GM23248 (cell line): Measurements from ENCODE around the gene MBOAT1.

Source experiments
- EZH2 ChIP-seq: fragments of 200-600 bp; sonication (generic); IDR thresholded peaks from 2 replicates; pipeline ENCODE4 v1.6.1; 2018; ENCODE audit warnings: antibody characterized with exemption, mild to moderate bottlenecking; ENCODE audit not compliant: insufficient read depth, poor library complexity, severe bottlenecking
- EZH2phosphoT487 ChIP-seq: fragments of 200-600 bp; sonication (generic); IDR thresholded peaks from 2 replicates; pipeline ENCODE4 v1.6.1; 2018; ENCODE audit warnings: antibody characterized with exemption, moderate library complexity, mild to moderate bottlenecking, low read depth; ENCODE audit not compliant: insufficient read depth

DNA sequence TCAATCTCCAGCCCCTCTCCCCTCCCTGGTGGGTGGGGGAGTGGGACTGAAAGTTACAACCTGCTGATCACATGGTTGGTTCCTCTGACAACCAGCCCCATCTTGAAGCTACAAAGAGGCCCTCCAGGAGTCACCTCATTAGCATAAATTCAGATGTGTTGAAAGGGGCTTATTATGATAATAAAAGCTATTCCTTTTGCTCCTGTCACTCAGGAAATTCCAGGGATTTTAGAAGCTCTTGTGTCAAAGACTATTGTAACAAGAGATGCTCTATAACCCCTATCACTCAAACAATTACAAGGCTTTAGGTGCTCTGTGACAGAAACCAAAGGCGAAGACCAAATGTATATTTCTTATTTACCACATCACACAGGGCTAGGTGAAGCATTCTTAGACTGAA, 30.1 kb upstream of the MBOAT1 start:
- TF ChIP-seq EZH2 = no peak
- no peak for TF ChIP-seq EZH2phosphoT487
